NT2/D1 (cell line): ENCODE measurements around the gene SFN.
"Not testable (repeated sequence)": the region's sequence is repeated elsewhere in the genome, so short reads cannot be mapped to it uniquely, and the experiment has no call there.

Experiments
- DNase-seq: peaks from one replicate; pipeline ENCODE4 v3.0.0-alpha.2; 2011; ENCODE audit warnings: low read depth, low spot score
- H3K27me3 ChIP-seq: 2 replicates; pipeline ENCODE4 v1.6.0; 2011; ENCODE audit warnings: mild to moderate bottlenecking; ENCODE audit not compliant: insufficient read length, insufficient read depth
- H3K36me3 ChIP-seq: 2 replicates; pipeline ENCODE4 v1.6.1; 2011; ENCODE audit warnings: mild to moderate bottlenecking, low read length, mixed read lengths; ENCODE audit not compliant: insufficient read depth, insufficient read length
- H3K4me1 ChIP-seq: 2 replicates; pipeline ENCODE4 v1.5.1; 2011; ENCODE audit not compliant: insufficient read depth, insufficient read length
- H3K4me3 ChIP-seq: 2 replicates; pipeline ENCODE4 v1.5.1; 2011; ENCODE audit warnings: low read depth; ENCODE audit not compliant: insufficient read length
- H3K9ac ChIP-seq: 2 replicates; pipeline ENCODE4 v1.6.0; 2011; ENCODE audit warnings: low read depth; ENCODE audit not compliant: insufficient read length
- H3K9me3 ChIP-seq: 2 replicates; pipeline ENCODE4 v1.5.1; 2011; ENCODE audit warnings: mild to moderate bottlenecking, low read length; ENCODE audit not compliant: insufficient read depth
- SUZ12 ChIP-seq: IDR thresholded peaks from 2 replicates; pipeline ENCODE4 v1.6.1; 2011; ENCODE audit not compliant: insufficient read length, insufficient read depth; ENCODE audit errors: extremely low read depth
- YY1 ChIP-seq: IDR thresholded peaks from 2 replicates; pipeline ENCODE4 v1.6.1; 2011; ENCODE audit not compliant: insufficient read length, insufficient read depth
- ZNF274 ChIP-seq: IDR thresholded peaks from 2 replicates; pipeline ENCODE4 v1.6.1; 2011; ENCODE audit warnings: mild to moderate bottlenecking, low read depth, low read length

Gene SFN

DNA sequence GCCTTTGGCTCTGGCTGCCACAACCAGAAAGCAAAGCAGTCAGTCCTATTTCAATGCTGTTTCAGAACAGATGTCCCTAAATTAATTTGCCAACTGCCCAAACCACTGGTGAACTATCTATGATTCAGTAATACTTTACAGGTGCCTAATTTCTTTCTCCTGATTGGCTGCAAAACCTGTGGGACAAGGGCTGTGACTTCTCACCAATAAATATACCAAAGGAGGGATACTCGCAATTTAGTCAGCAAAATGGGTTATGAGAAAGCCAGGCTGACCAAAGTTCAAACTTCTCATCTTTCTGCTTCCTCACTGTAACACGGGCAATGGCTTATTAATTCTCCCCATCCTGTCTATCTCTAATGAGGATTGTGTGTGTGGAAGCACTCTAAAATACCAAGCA, 14.4 kb downstream of the SFN start:
- peaks cover 16% of the 10 kb centered on the region for H3K4me1 ChIP-seq
- H3K9me3 ChIP-seq = no peaks in the 10 kb centered on the region
- TF ChIP-seq ZNF274 (no peak), SUZ12 (no peak), YY1 (no peak)
- H3K4me3 ChIP-seq = no peak overlapping the region
- H3K27me3 ChIP-seq = no peaks in the 10 kb centered on the region
- peak overlapping the region; percentile 45 for H3K9ac ChIP-seq
- peaks cover 58% of the 10 kb centered on the region for H3K36me3 ChIP-seq
- no peak for DNase-seq

- Histone ChIP-seq H3K27me3 (no peaks in the 10 kb centered on the region), H3K4me3 (no peak overlapping the region), H3K36me3 (peaks cover 83% of the 10 kb centered on the region), H3K9ac (no peak overlapping the region), H3K9me3 (no peaks in the 10 kb centered on the region), H3K4me1 (peaks cover 11% of the 10 kb centered on the region)
- TF ChIP-seq YY1 (no peak), SUZ12 (no peak), ZNF274 (no peak)
- no peak for DNase-seq
Observed at GRCh38 chr1:26879793-26880192, 16.8 kb downstream of the SFN start.

GRCh38 chr1:26881611-26882010, 18.7 kb downstream of the SFN start:
- H3K9ac ChIP-seq, H3K4me1 ChIP-seq, H3K27me3 ChIP-seq, H3K4me3 ChIP-seq, H3K9me3 ChIP-seq, DNase-seq: not testable (repeated sequence)
- H3K36me3 ChIP-seq = peaks cover 86% of the 10 kb centered on the region

- no peak for DNase-seq
- Histone ChIP-seq H3K27me3 (no peaks in the 10 kb centered on the region), H3K4me1 (no peaks in the 10 kb centered on the region), H3K4me3 (no peak overlapping the region), H3K36me3 (peaks cover 84% of the 10 kb centered on the region), H3K9me3 (no peaks in the 10 kb centered on the region), H3K9ac (no peak overlapping the region)
- TF ChIP-seq YY1 (no peak), ZNF274 (no peak)
Observed at GRCh38 chr1:26882696-26883463, 19.9 kb downstream of the SFN start.

- Histone ChIP-seq H3K36me3 (peaks cover 81% of the 10 kb centered on the region), H3K27me3 (no peaks in the 10 kb centered on the region)
Observed at GRCh38 chr1:26887125-26887524, 24.2 kb downstream of the SFN start.

GRCh38 chr1:26888231-26888630, 25.3 kb downstream of the SFN start:
- TF ChIP-seq SUZ12 (no peak), YY1 (no peak), ZNF274 (no peak)

More at GRCh38 chr1:26887125-26887524, 24.2 kb downstream of the SFN start:
- no peaks in the 10 kb centered on the region for H3K9me3 ChIP-seq
- no peak overlapping the region for H3K4me3 ChIP-seq
- no peak overlapping the region for H3K9ac ChIP-seq
- TF ChIP-seq ZNF274 = no peak
- TF ChIP-seq YY1 = no peak
- no peak for TF ChIP-seq SUZ12
- DNase-seq = no peak
- peaks cover 11% of the 10 kb centered on the region for H3K4me1 ChIP-seq

GRCh38 chr1:26889551-26890466, 26.9 kb downstream of the SFN start, which contains the start of gene GPN2:
Gene GPN2, minus strand, starts transcription at chr1:26890283. Its CDS starts 187 bp downstream, at chr1:26890096.
- Histone ChIP-seq H3K4me1 (peaks cover 11% of the 10 kb centered on the region), H3K4me3 (peak within 1 kb of the TSS; percentile 100), H3K36me3 (peaks cover 78% of the 10 kb centered on the region), H3K9ac (peak within 1 kb of the TSS; percentile 99), H3K27me3 (no peaks in the 10 kb centered on the region), H3K9me3 (no peaks in the 10 kb centered on the region)
- DNase-seq = peak; percentile 77
- TF ChIP-seq YY1 = no peak
- no peak for TF ChIP-seq ZNF274
- no peak for TF ChIP-seq SUZ12

More at GRCh38 chr1:26888231-26888630, 25.3 kb downstream of the SFN start:
- Histone ChIP-seq H3K27me3 (no peaks in the 10 kb centered on the region), H3K4me3 (no peak overlapping the region), H3K36me3 (peaks cover 81% of the 10 kb centered on the region), H3K4me1 (peaks cover 11% of the 10 kb centered on the region), H3K9ac (no peak overlapping the region), H3K9me3 (no peaks in the 10 kb centered on the region)
- no peak for DNase-seq
